Endothelial cell of umbilical vein (primary cell): ENCODE measurements around the gene RRM1. TPM values are rescaled to one million over a fixed set of nuclear protein-coding genes. Genes with fewer than 3 reads are reported as not detected.

Experiments used
- BruUV-seq: library from RNA; stranded (reverse); fragments of 400-500 nt; replicated peaks from 2 replicates; lab custom pipeline; 2021; lab: Mats Ljungman, UMichigan
- CTCF ChIA-PET: fragments of 300-600, 350-600 bp; sonication (Branson Sonifier 250); formaldehyde crosslinking; loops from one replicate; lab custom pipeline; 2021; ENCODE audit warnings: antibody characterized with exemption, inconsistent platforms; lab: Charles Lee
- POLR2A ChIA-PET: fragments of 300-600, 350-600 bp; sonication (Branson Sonifier 250); formaldehyde crosslinking; loops from one replicate; lab custom pipeline; 2021; ENCODE audit warnings: antibody characterized with exemption, inconsistent platforms; lab: Charles Lee
- DNase-seq: peaks from one replicate; pipeline ENCODE4 v3.0.0-alpha.2; 2011; ENCODE audit warnings: low read depth, low spot score
- FAIRE-seq: peaks from 2 replicates; lab custom pipeline; 2011; peaks lifted over from hg19 to GRCh38; lab: Jason Lieb, UNC
- H2AFZ ChIP-seq: 2 replicates; pipeline ENCODE4 v1.6.0; 2012; ENCODE audit warnings: low read depth, low read length, control low read depth, inconsistent platforms
- H3K27ac ChIP-seq: 2 replicates; pipeline ENCODE4 v1.5.1; 2011; ENCODE audit warnings: low read depth, mild to moderate bottlenecking, control low read depth, low read length, moderate library complexity; ENCODE audit not compliant: insufficient read depth
- H3K27me3 ChIP-seq, 2 experiments: 2 replicates each; pipeline versions ENCODE4 v1.6.0 to v1.6.1; 2011; ENCODE audit warnings: low read length in 2 of 2, mixed read lengths in 1 of 2; ENCODE audit not compliant: control insufficient read depth in 2 of 2, insufficient read depth in 2 of 2
- H3K36me3 ChIP-seq, 2 experiments: 2 replicates in 1 of 2; 3 replicates in 1 of 2; pipeline ENCODE4 v1.5.1; 2011; ENCODE audit warnings: low read length in 2 of 2, mild to moderate bottlenecking in 1 of 2, moderate library complexity in 1 of 2; ENCODE audit not compliant: control insufficient read depth in 2 of 2, insufficient read depth in 2 of 2; ENCODE audit errors: extremely low read depth in 1 of 2
- H3K4me1 ChIP-seq: 3 replicates; pipeline ENCODE4 v1.5.1; 2011; ENCODE audit warnings: mild to moderate bottlenecking, low read length; ENCODE audit not compliant: control insufficient read depth, insufficient read depth; ENCODE audit errors: extremely low read depth
- H3K4me2 ChIP-seq: 2 replicates; pipeline ENCODE4 v1.6.1; 2011; ENCODE audit warnings: low read length, control low read depth, mixed read lengths; ENCODE audit not compliant: insufficient read depth
- H3K4me3 ChIP-seq, 3 experiments: fragments of 200-600 bp in 1 of 3; sonication (generic), shearing (Covaris generic) in 1 of 3; replicated peaks in 1 of 3; 2 replicates each; pipeline ENCODE4 v1.5.1; 2011 to 2016; ENCODE audit warnings: control low read depth in 3 of 3, low read length in 3 of 3, mild to moderate bottlenecking in 2 of 3, inconsistent platforms in 1 of 3, low read depth in 1 of 3, moderate library complexity in 1 of 3; ENCODE audit not compliant: insufficient read depth in 1 of 3
- H3K79me2 ChIP-seq: 2 replicates; pipeline ENCODE4 v1.6.0; 2012; ENCODE audit warnings: low read length, inconsistent platforms; ENCODE audit not compliant: control insufficient read depth, insufficient read depth
- H3K9ac ChIP-seq: replicated peaks from 2 replicates; pipeline ENCODE3; 2011; ENCODE audit warnings: low read length, control low read depth; ENCODE audit not compliant: insufficient read depth; ENCODE audit errors: extremely low read depth
- H3K9me1 ChIP-seq: replicated peaks from 3 replicates; pipeline ENCODE4 v1.6.0; 2011; ENCODE audit warnings: mild to moderate bottlenecking, low read length; ENCODE audit not compliant: control insufficient read depth, insufficient read depth; ENCODE audit errors: extremely low read depth
- H3K9me3 ChIP-seq: replicated peaks from 2 replicates; pipeline ENCODE4 v1.5.1; 2012; ENCODE audit warnings: low read length, inconsistent platforms; ENCODE audit not compliant: control insufficient read depth, insufficient read depth
- H4K20me1 ChIP-seq: replicated peaks from 2 replicates; pipeline ENCODE3; 2011; ENCODE audit warnings: mild to moderate bottlenecking, low read length; ENCODE audit not compliant: control insufficient read depth, insufficient read depth; ENCODE audit errors: extremely low read depth
- CTCF ChIP-seq, 2 donors: IDR thresholded peaks; 1 replicate in 1 of 2; 2 replicates in 1 of 2; pipeline ENCODE4 v1.5.1; 2011; ENCODE audit warnings: low read length in 2 of 2, mild to moderate bottlenecking in 2 of 2, moderate library complexity in 2 of 2, control low read depth in 1 of 2, inconsistent platforms in 1 of 2, low read depth in 1 of 2; ENCODE audit not compliant: insufficient read depth in 1 of 2; ENCODE audit errors: extremely low read depth in 1 of 2
- EZH2 ChIP-seq: IDR thresholded peaks from 2 replicates; pipeline ENCODE4 v1.6.1; 2012; ENCODE audit warnings: borderline replicate concordance, low read depth, mild to moderate bottlenecking, moderate library complexity, low read length, inconsistent platforms; ENCODE audit not compliant: severe bottlenecking
- FOS ChIP-seq: IDR thresholded peaks from 2 replicates; pipeline ENCODE4 v1.6.1; 2011; ENCODE audit warnings: mild to moderate bottlenecking, low read length, moderate library complexity, borderline replicate concordance; ENCODE audit not compliant: insufficient read depth
- GATA2 ChIP-seq: IDR thresholded peaks from 2 replicates; pipeline ENCODE4 v1.7.0; 2011; ENCODE audit warnings: low read depth, mild to moderate bottlenecking, moderate library complexity, mixed read lengths, low read length; ENCODE audit not compliant: insufficient read length, insufficient read depth
- JUN ChIP-seq: IDR thresholded peaks from 2 replicates; pipeline ENCODE4 v1.6.1; 2011; ENCODE audit warnings: borderline replicate concordance, low read depth; ENCODE audit not compliant: insufficient read length, insufficient read depth
- MAX ChIP-seq: IDR thresholded peaks from 2 replicates; pipeline ENCODE4 v1.6.1; 2011; ENCODE audit not compliant: insufficient read depth, insufficient read length
- MYC ChIP-seq: IDR thresholded peaks from one replicate; pipeline ENCODE4 v1.6.1; 2011; ENCODE audit warnings: mild to moderate bottlenecking, low read depth, low read length
- POLR2A ChIP-seq: IDR thresholded peaks from 2 replicates; pipeline ENCODE4 v1.6.1; 2012; ENCODE audit warnings: low read depth, mild to moderate bottlenecking, control low read depth, low read length
- POLR2AphosphoS5 ChIP-seq: IDR thresholded peaks from 2 replicates; pipeline ENCODE4 v1.6.1; 2012; ENCODE audit warnings: low read depth, mild to moderate bottlenecking, control low read depth, low read length, moderate library complexity; ENCODE audit not compliant: insufficient read depth
- dilution Hi-C: fragments of 300-500 bp; cut with MboI; formaldehyde crosslinking; loops from one replicate; pipeline ENCODE4 v1.15.0; 2019; ENCODE audit warnings: low sequenced_read_pairs; ENCODE audit not compliant: extremely low pct_ligation_motif_present
- intact Hi-C: fragments of 100-400 bp; cut with micrococcal nuclease; formaldehyde crosslinking; loops from one replicate; pipeline ENCODE4 v1.10.0; 2022
- polyA plus RNA-seq, 4 experiments: library from polyadenylated mRNA; depleted of rRNA in 3 of 4; stranded (reverse) in 3 of 4; unstranded in 1 of 4; fragments of >200 nt; gene quantifications; 2 replicates each; pipeline versions ENCODE4 v1.2.1 to v1.2.3, GENCODE V29; 2011 to 2012; ENCODE audit warnings: missing spikeins in 1 of 4
- total RNA-seq: library from RNA; stranded (reverse); gene quantifications from 2 replicates; pipeline ENCODE4 v1.2.3, GENCODE V29; 2021

RRM1 gene
- total and polyA plus RNA-seq, 2 donors (not counting 3 experiments of a cell fraction or from before 2014, with no cell fraction given), result 55.3 to 112 TPM

GRCh38 chr11:4083198-4083597 lies 11.4 kb upstream of the RRM1 start:
- H2AFZ ChIP-seq, result no peak overlapping the region
- DNase-seq (no peak), FAIRE-seq (no peak)
- H3K9me3 ChIP-seq, result no peaks in the 10 kb centered on the region
- intact Hi-C loops, result no loop called here
- no peak overlapping the region for H3K4me3 ChIP-seq
- TF ChIP-seq JUN (no peak), POLR2A (no peak), POLR2AphosphoS5 (no peak), MYC (no peak), MAX (no peak), FOS (no peak), EZH2 (no peak), GATA2 (no peak), CTCF (IDR thresholded peaks at IDR 0.05; ENCODE audit: extremely low read depth in 1 of 2, insufficient read depth in 1 of 2, low read depth in 1 of 2, low read length in 2 of 2) (no peak)
- H4K20me1 ChIP-seq, result no peaks in the 10 kb centered on the region
- ChIA-PET POLR2A (no interaction called here), CTCF (interaction anchor here (3.0 to 5.8 kb wide), 2 partner anchors 11 to 234 kb away, joined by 12 to 45 read pairs; no protein-coding TSS in a partner anchor)
- no peak overlapping the region for H3K4me2 ChIP-seq
- H3K27me3 ChIP-seq, result no peaks in the 10 kb centered on the region
- no TSS peak for BruUV-seq
- dilution Hi-C loops, result no loop called here
- no peaks in the 10 kb centered on the region for H3K79me2 ChIP-seq
- no peak overlapping the region for H3K9ac ChIP-seq
- H3K9me1 ChIP-seq, result no peaks in the 10 kb centered on the region
- H3K27ac ChIP-seq, result no peak overlapping the region
- H3K36me3 ChIP-seq, result peaks cover 0 to 7% of the 10 kb centered on the region in 2 experiments
- H3K4me1 ChIP-seq, result no peaks in the 10 kb centered on the region
